Measurements from ENCODE around the gene CSTB. TPM values are rescaled to one million over a fixed set of nuclear protein-coding genes. Genes with fewer than 3 reads are reported as not detected.

Gene CSTB
- total RNA-seq, 2 donors from 2014 or later = 13.3 to 34.7 TPM

DNA sequence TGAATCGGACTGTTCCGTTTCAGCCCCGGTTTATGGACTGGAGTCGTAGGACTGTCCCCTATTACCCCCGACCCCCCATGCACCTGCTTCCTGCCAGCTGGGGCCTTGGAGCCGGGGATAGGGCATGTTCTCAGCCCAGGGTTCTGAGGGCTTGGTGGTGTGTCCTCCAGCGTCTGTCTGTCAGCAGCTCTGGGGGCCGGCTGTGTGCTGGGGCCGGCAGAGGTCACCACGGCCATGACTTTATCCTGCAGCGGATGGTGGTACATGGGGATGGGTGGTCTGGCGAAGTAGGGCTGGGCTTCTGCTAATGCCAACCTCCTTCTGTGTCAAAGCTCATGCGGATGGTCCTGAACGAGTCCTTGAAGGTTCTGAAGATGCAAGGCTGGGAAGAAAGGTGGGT lies 18.7 kb upstream of the CSTB start:
- Histone ChIP-seq H3K9me3 (no peaks in the 10 kb centered on the region), H3K36me3 (peaks cover 14 to 28% of the 10 kb centered on the region in 2 donors), H3K27me3 (replicated peaks; ENCODE audit: insufficient read depth) (no peaks in the 10 kb centered on the region), H3K27ac (no peak overlapping the region), H3K4me1 (replicated peaks) (peaks cover 3% of the 10 kb centered on the region), H3K4me3 (no peak overlapping the region)
- TF ChIP-seq, protein P1, sequence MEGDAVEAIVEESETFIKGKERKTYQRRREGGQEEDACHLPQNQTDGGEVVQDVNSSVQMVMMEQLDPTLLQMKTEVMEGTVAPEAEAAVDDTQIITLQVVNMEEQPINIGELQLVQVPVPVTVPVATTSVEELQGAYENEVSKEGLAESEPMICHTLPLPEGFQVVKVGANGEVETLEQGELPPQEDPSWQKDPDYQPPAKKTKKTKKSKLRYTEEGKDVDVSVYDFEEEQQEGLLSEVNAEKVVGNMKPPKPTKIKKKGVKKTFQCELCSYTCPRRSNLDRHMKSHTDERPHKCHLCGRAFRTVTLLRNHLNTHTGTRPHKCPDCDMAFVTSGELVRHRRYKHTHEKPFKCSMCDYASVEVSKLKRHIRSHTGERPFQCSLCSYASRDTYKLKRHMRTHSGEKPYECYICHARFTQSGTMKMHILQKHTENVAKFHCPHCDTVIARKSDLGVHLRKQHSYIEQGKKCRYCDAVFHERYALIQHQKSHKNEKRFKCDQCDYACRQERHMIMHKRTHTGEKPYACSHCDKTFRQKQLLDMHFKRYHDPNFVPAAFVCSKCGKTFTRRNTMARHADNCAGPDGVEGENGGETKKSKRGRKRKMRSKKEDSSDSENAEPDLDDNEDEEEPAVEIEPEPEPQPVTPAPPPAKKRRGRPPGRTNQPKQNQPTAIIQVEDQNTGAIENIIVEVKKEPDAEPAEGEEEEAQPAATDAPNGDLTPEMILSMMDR (IDR thresholded peaks at IDR 0.05) = no peak
- TF ChIP-seq POLR2A (IDR thresholded peaks at IDR 0.05) (no peak), POLR2AphosphoS5 (IDR thresholded peaks at IDR 0.05) (no peak)
- WGBS = 88% methylated on average over 14 of the region's 14 CpGs
- no peak for DNase-seq (ENCODE audit: low spot score)
- intact Hi-C loops (cut with DNase I) = no loop called here

DNA sequence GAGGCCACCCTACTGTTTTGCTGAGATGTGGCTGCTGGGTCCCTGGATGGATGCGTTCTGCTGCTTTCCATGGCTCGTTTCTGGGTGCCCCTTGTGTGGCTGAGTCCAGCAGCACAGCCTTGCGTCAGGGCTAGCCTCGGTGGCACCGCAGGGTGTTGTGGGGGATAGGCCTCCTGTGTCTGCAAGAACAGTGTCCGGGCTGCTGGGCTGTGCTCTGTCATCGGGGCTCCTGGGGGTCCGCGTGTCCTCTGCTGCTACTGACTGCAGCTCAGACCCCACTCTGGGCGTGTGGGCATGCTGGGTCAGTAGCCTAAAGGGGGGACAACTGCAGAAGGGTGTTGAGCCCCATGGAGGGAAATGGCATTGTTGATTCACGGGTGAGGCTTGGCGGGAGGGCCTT lies 18.2 kb upstream of the CSTB start:
- WGBS = 93% methylated on average over 12 of the region's 12 CpGs
- H3K36me3 ChIP-seq = peaks cover 14 to 28% of the 10 kb centered on the region in 2 donors
- H3K4me3 ChIP-seq = no peak overlapping the region
- no peak overlapping the region for H3K27ac ChIP-seq
- intact Hi-C loops (cut with DNase I) = no loop called here
- no peaks in the 10 kb centered on the region for H3K9me3 ChIP-seq
- peaks cover 3% of the 10 kb centered on the region for H3K4me1 ChIP-seq (replicated peaks)
- DNase-seq (ENCODE audit: low spot score) = no peak
- H3K27me3 ChIP-seq (replicated peaks; ENCODE audit: insufficient read depth) = no peaks in the 10 kb centered on the region
- TF ChIP-seq, protein P1 (IDR thresholded peaks at IDR 0.05) = no peak
- no peak for TF ChIP-seq POLR2AphosphoS5 (IDR thresholded peaks at IDR 0.05)
- TF ChIP-seq POLR2A (IDR thresholded peaks at IDR 0.05) = no peak

DNA sequence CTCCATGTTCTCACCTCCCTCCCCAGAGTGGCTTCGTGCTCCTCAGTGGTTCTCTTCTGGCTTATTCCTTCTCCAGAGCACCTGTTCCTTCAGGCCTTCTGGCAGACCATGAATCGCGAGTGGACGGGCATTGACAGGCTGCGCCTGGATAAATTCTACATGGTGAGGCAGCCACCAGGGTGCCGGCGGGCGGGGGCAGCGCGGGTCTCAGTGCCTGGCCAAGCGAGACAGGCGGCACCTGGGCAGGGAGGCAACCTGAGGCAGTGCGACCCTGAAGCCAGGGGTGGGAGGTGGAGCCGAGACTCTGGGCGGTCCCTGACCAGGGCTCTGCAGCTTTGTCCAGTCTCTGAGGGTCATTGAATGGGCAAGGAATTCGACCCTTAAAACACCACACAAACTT lies 17.1 kb upstream of the CSTB start:
- Histone ChIP-seq H3K4me1 (replicated peaks) (peaks cover 3% of the 10 kb centered on the region), H3K4me3 (no peak overlapping the region), H3K27me3 (replicated peaks; ENCODE audit: insufficient read depth) (no peaks in the 10 kb centered on the region), H3K9me3 (no peaks in the 10 kb centered on the region), H3K27ac (no peak overlapping the region), H3K36me3 (peaks cover 11 to 28% of the 10 kb centered on the region in 2 donors)
- 96% methylated on average over 16 of the region's 16 CpGs for WGBS
- no peak for DNase-seq (ENCODE audit: low spot score)
- TF ChIP-seq POLR2AphosphoS5 (IDR thresholded peaks at IDR 0.05) = no peak
- TF ChIP-seq, protein P1 (IDR thresholded peaks at IDR 0.05) = no peak
- no peak for TF ChIP-seq POLR2A (IDR thresholded peaks at IDR 0.05)
- intact Hi-C loops (cut with DNase I) = no loop called here

DNA sequence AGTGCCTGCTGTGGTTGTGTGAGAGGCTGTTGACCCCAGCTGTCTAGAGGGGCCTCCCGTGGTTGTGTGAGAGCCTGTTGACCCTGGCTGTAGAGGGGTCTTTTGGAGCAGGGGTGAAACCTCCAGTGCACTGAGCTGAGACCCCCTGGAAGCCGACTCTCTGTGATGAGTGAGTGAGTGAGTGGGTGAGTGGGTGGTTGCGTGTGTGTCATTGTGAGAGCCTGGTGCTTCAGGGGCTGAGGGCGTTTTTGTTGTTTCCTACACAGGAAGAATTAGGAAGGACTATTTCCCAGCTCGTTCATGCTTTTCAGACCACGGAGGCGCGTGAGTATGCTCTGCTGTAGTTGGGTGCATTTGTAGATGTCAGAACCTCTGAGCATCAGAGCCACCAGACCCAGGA lies 16.3 kb upstream of the CSTB start:
- 90% methylated on average over 8 of the region's 8 CpGs for WGBS
- intact Hi-C loops (cut with DNase I) = no loop called here
- Histone ChIP-seq H3K4me3 (no peak overlapping the region), H3K4me1 (replicated peaks) (peaks cover 3% of the 10 kb centered on the region), H3K27ac (no peak overlapping the region), H3K36me3 (peaks cover 6 to 21% of the 10 kb centered on the region in 2 donors), H3K27me3 (replicated peaks; ENCODE audit: insufficient read depth) (no peaks in the 10 kb centered on the region), H3K9me3 (no peaks in the 10 kb centered on the region)
- no peak for TF ChIP-seq POLR2AphosphoS5 (IDR thresholded peaks at IDR 0.05)
- TF ChIP-seq POLR2A (IDR thresholded peaks at IDR 0.05) = no peak
- TF ChIP-seq, protein P1 (IDR thresholded peaks at IDR 0.05) = no peak
- no peak for DNase-seq (ENCODE audit: low spot score)

DNA sequence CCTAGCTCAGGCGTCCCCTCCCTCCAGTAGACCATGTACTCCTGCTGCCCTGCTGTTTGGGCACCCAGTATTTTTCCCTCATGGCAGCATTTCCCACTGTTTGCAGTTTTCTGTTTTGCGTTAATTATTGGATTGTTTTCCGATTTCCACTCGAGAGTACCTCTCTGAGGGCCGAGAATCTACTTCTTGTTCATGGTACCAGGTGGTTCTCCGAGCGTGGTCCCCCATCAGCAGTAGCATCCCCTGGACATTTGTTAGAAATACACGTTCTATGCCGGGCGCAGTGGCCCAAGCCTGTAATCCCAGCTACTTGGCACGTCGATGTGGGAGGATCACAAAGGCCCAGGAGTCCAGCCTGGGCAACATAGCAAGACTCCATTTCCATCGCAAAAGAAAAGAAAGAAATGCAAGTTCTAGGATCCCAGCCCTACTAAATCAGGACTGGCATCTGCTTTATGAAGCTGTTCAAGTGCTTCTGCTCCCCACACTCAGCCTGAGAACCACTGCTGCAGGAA lies 14.0 kb upstream of the CSTB start:
- H3K9me3 ChIP-seq = no peaks in the 10 kb centered on the region
- H3K4me3 ChIP-seq = peak overlapping the region; percentile 58 to 72
- TF ChIP-seq POLR2AphosphoS5 (IDR thresholded peaks at IDR 0.05) = no peak
- TF ChIP-seq POLR2A (IDR thresholded peaks at IDR 0.05) = no peak
- TF ChIP-seq, protein P1 (IDR thresholded peaks at IDR 0.05) = no peak
- WGBS = 16% methylated on average over 13 of the region's 13 CpGs
- DNase-seq (ENCODE audit: low spot score) = no peak
- peaks cover 3% of the 10 kb centered on the region for H3K4me1 ChIP-seq (replicated peaks)
- intact Hi-C loops (cut with DNase I) = no loop called here
- H3K36me3 ChIP-seq = peaks cover 0 to 4% of the 10 kb centered on the region in 2 donors
- no peaks in the 10 kb centered on the region for H3K27me3 ChIP-seq (replicated peaks; ENCODE audit: insufficient read depth)
- H3K27ac ChIP-seq = peak overlapping the region; percentile 84 to 86
